Measurements from ENCODE around the gene ZBTB7C. TPM values are rescaled to one million over a fixed set of nuclear protein-coding genes. Genes with fewer than 3 reads are reported as not detected.

ZBTB7C gene
- total RNA-seq, 5 donors from 2014 or later (not counting 1 experiment from before 2014, with no cell fraction given): 0.06 TPM; not detected in 4

GRCh38 chr18:48202350-48203260, 206.6 kb downstream of the ZBTB7C start:
- POLR2A ChIA-PET: no interaction called here
- Mint-ChIP-seq H3K27ac (no peak overlapping the region), H3K27me3 (peaks cover 42 to 43% of the 10 kb centered on the region in 2 donors), H3K4me1 (no peaks in the 10 kb centered on the region), H3K4me3 (no peak overlapping the region), H3K9me3 (no peaks in the 10 kb centered on the region), H3K36me3 (no peaks in the 10 kb centered on the region)
- Histone ChIP-seq H3K27ac (ENCODE audit: low read length) (no peak overlapping the region), H3K4me1 (ENCODE audit: control insufficient read depth in 1 of 2, extremely low read depth in 1 of 2, insufficient read depth in 2 of 2, low read length in 2 of 2) (no peaks in the 10 kb centered on the region), H3K36me3 (ENCODE audit: control insufficient read depth in 2 of 2, extremely low read depth in 1 of 2, insufficient read depth in 1 of 2, low read length in 1 of 2) (no peaks in the 10 kb centered on the region), H3K27me3 (replicated peaks in 1 of 2; ENCODE audit: control insufficient read depth in 2 of 2, extremely low read depth in 1 of 2, insufficient read depth in 2 of 2, low read length in 1 of 2) (peaks cover 0 to 34% of the 10 kb centered on the region in 2 experiments), H3K9me3 (no peaks in the 10 kb centered on the region), H3K4me3 (ENCODE audit: control insufficient read depth in 1 of 2, extremely low read depth in 1 of 2, low read length in 1 of 2) (no peak overlapping the region)
- CTCF ChIA-PET: no interaction called here
- DNase-seq (no peak), ATAC-seq (replicated peaks in 1 of 4) (no peak)
- 64% methylated on average over 7 of the region's 15 CpGs for WGBS (ENCODE audit: insufficient coverage)

GRCh38 chr18:48202006-48202348, 207.2 kb downstream of the ZBTB7C start:
- Histone ChIP-seq H3K9me3 (no peaks in the 10 kb centered on the region), H3K4me1 (ENCODE audit: control insufficient read depth in 1 of 2, extremely low read depth in 1 of 2, insufficient read depth in 2 of 2, low read length in 2 of 2) (no peaks in the 10 kb centered on the region), H3K27me3 (replicated peaks in 1 of 2; ENCODE audit: control insufficient read depth in 2 of 2, extremely low read depth in 1 of 2, insufficient read depth in 2 of 2, low read length in 1 of 2) (peaks cover 0 to 34% of the 10 kb centered on the region in 2 experiments), H3K4me3 (ENCODE audit: control insufficient read depth in 1 of 2, extremely low read depth in 1 of 2, low read length in 1 of 2) (no peak overlapping the region), H3K27ac (ENCODE audit: low read length) (no peak overlapping the region), H3K36me3 (ENCODE audit: control insufficient read depth in 2 of 2, extremely low read depth in 1 of 2, insufficient read depth in 1 of 2, low read length in 1 of 2) (no peaks in the 10 kb centered on the region)
- peaks cover 42 to 43% of the 10 kb centered on the region in 2 donors for H3K27me3 Mint-ChIP-seq
- no peaks in the 10 kb centered on the region for H3K4me1 Mint-ChIP-seq
- no peaks in the 10 kb centered on the region for H3K36me3 Mint-ChIP-seq
- no peak overlapping the region for H3K27ac Mint-ChIP-seq
- DNase-seq: no peak
- H3K4me3 Mint-ChIP-seq: no peak overlapping the region
- no peaks in the 10 kb centered on the region for H3K9me3 Mint-ChIP-seq
- ATAC-seq (replicated peaks in 1 of 4): no peak
- ChIA-PET CTCF (no interaction called here), POLR2A (no interaction called here)
- 83% methylated on average over 9 of the region's 9 CpGs for WGBS (ENCODE audit: insufficient coverage)

- Mint-ChIP-seq H3K9me3 (no peaks in the 10 kb centered on the region), H3K27ac (no peak overlapping the region), H3K27me3 (peaks cover 42 to 44% of the 10 kb centered on the region in 2 donors), H3K4me1 (no peaks in the 10 kb centered on the region), H3K36me3 (no peaks in the 10 kb centered on the region), H3K4me3 (no peak overlapping the region)
- ATAC-seq (replicated peaks in 1 of 4) (no peak), DNase-seq (no peak)
- H3K27ac ChIP-seq (ENCODE audit: low read length): no peak overlapping the region
- H3K27me3 ChIP-seq (replicated peaks in 1 of 2; ENCODE audit: control insufficient read depth in 2 of 2, extremely low read depth in 1 of 2, insufficient read depth in 2 of 2, low read length in 1 of 2): peaks cover 0 to 34% of the 10 kb centered on the region in 2 experiments
- ChIA-PET CTCF (no interaction called here), POLR2A (no interaction called here)
- no peak overlapping the region for H3K4me3 ChIP-seq (ENCODE audit: control insufficient read depth in 1 of 2, extremely low read depth in 1 of 2, low read length in 1 of 2)
- no peaks in the 10 kb centered on the region for H3K4me1 ChIP-seq (ENCODE audit: control insufficient read depth in 1 of 2, extremely low read depth in 1 of 2, insufficient read depth in 2 of 2, low read length in 2 of 2)
- no peaks in the 10 kb centered on the region for H3K36me3 ChIP-seq (ENCODE audit: control insufficient read depth in 2 of 2, extremely low read depth in 1 of 2, insufficient read depth in 1 of 2, low read length in 1 of 2)
- no peaks in the 10 kb centered on the region for H3K9me3 ChIP-seq
- 77% methylated on average over 7 of the region's 10 CpGs for WGBS (ENCODE audit: insufficient coverage)
These were observed 207.7 kb downstream of the ZBTB7C start for GRCh38 chr18:48201337-48202005.

GRCh38 chr18:48200631-48201336, 208.4 kb downstream of the ZBTB7C start:
- WGBS (ENCODE audit: insufficient coverage): 44% methylated on average over 4 of the region's 11 CpGs
- Mint-ChIP-seq H3K27me3 (peaks cover 42 to 48% of the 10 kb centered on the region in 2 donors), H3K9me3 (no peaks in the 10 kb centered on the region), H3K27ac (no peak overlapping the region), H3K4me3 (no peak overlapping the region), H3K4me1 (no peaks in the 10 kb centered on the region), H3K36me3 (no peaks in the 10 kb centered on the region)
- Histone ChIP-seq H3K36me3 (ENCODE audit: control insufficient read depth in 2 of 2, extremely low read depth in 1 of 2, insufficient read depth in 1 of 2, low read length in 1 of 2) (no peaks in the 10 kb centered on the region), H3K27ac (ENCODE audit: low read length) (no peak overlapping the region), H3K9me3 (no peaks in the 10 kb centered on the region), H3K27me3 (replicated peaks in 1 of 2; ENCODE audit: control insufficient read depth in 2 of 2, extremely low read depth in 1 of 2, insufficient read depth in 2 of 2, low read length in 1 of 2) (peaks cover 0 to 37% of the 10 kb centered on the region in 2 experiments), H3K4me3 (ENCODE audit: control insufficient read depth in 1 of 2, extremely low read depth in 1 of 2, low read length in 1 of 2) (no peak overlapping the region), H3K4me1 (ENCODE audit: control insufficient read depth in 1 of 2, extremely low read depth in 1 of 2, insufficient read depth in 2 of 2, low read length in 2 of 2) (no peaks in the 10 kb centered on the region)
- POLR2A ChIA-PET: no interaction called here
- ATAC-seq (replicated peaks in 1 of 4) (no peak), DNase-seq (no peak)
- CTCF ChIA-PET: no interaction called here

GRCh38 chr18:48199399-48199798, 209.8 kb downstream of the ZBTB7C start:
- Mint-ChIP-seq H3K9me3 (no peaks in the 10 kb centered on the region), H3K36me3 (no peaks in the 10 kb centered on the region), H3K4me1 (no peaks in the 10 kb centered on the region), H3K27ac (no peak overlapping the region), H3K4me3 (no peak overlapping the region), H3K27me3 (peaks cover 40 to 42% of the 10 kb centered on the region in 2 donors)
- H3K4me3 ChIP-seq (ENCODE audit: control insufficient read depth in 1 of 2, extremely low read depth in 1 of 2, low read length in 1 of 2): no peak overlapping the region
- no peaks in the 10 kb centered on the region for H3K4me1 ChIP-seq (ENCODE audit: control insufficient read depth in 1 of 2, extremely low read depth in 1 of 2, insufficient read depth in 2 of 2, low read length in 2 of 2)
- no peak overlapping the region for H3K27ac ChIP-seq (ENCODE audit: low read length)
- DNase-seq: no peak
- no peaks in the 10 kb centered on the region for H3K9me3 ChIP-seq
- no CpG with 5 or more reads among the region's 3 CpGs for WGBS (ENCODE audit: insufficient coverage)
- H3K36me3 ChIP-seq (ENCODE audit: control insufficient read depth in 2 of 2, extremely low read depth in 1 of 2, insufficient read depth in 1 of 2, low read length in 1 of 2): no peaks in the 10 kb centered on the region
- ChIA-PET CTCF (no interaction called here), POLR2A (no interaction called here)
- H3K27me3 ChIP-seq (replicated peaks in 1 of 2; ENCODE audit: control insufficient read depth in 2 of 2, extremely low read depth in 1 of 2, insufficient read depth in 2 of 2, low read length in 1 of 2): peaks cover 0 to 34% of the 10 kb centered on the region in 2 experiments
- no peak for ATAC-seq (replicated peaks in 1 of 4)

GRCh38 chr18:48197819-48198218, 211.4 kb downstream of the ZBTB7C start:
- H3K27me3 ChIP-seq (replicated peaks in 1 of 2; ENCODE audit: control insufficient read depth in 2 of 2, extremely low read depth in 1 of 2, insufficient read depth in 2 of 2, low read length in 1 of 2): peaks cover 0 to 38% of the 10 kb centered on the region in 2 experiments
- Mint-ChIP-seq H3K27ac (no peak overlapping the region), H3K27me3 (peaks cover 33 to 34% of the 10 kb centered on the region in 2 donors), H3K4me1 (no peaks in the 10 kb centered on the region), H3K4me3 (no peak overlapping the region), H3K9me3 (no peaks in the 10 kb centered on the region), H3K36me3 (no peaks in the 10 kb centered on the region)
- ATAC-seq (replicated peaks in 1 of 4): no peak
- ChIA-PET POLR2A (no interaction called here), CTCF (no interaction called here)
- H3K27ac ChIP-seq (ENCODE audit: low read length): no peak overlapping the region
- 49% methylated on average over 2 of the region's 2 CpGs for WGBS (ENCODE audit: insufficient coverage)
- no peak for DNase-seq
- H3K4me1 ChIP-seq (ENCODE audit: control insufficient read depth in 1 of 2, extremely low read depth in 1 of 2, insufficient read depth in 2 of 2, low read length in 2 of 2): no peaks in the 10 kb centered on the region
- H3K36me3 ChIP-seq (ENCODE audit: control insufficient read depth in 2 of 2, extremely low read depth in 1 of 2, insufficient read depth in 1 of 2, low read length in 1 of 2): no peaks in the 10 kb centered on the region
- H3K4me3 ChIP-seq (ENCODE audit: control insufficient read depth in 1 of 2, extremely low read depth in 1 of 2, low read length in 1 of 2): no peak overlapping the region
- H3K9me3 ChIP-seq: no peaks in the 10 kb centered on the region
